Activated naive CD8-positive, alpha-beta T cell treated with anti-CD3 and anti-CD28 coated beads for 36 hours (primary cell): Measurements from ENCODE around the gene FOXN4. TPM values are rescaled to one million over a fixed set of nuclear protein-coding genes. Genes with fewer than 3 reads are reported as not detected.

ENCODE experiments used
- DNase-seq: peaks from one replicate; pipeline ENCODE4 v3.0.0; 2021
- H3K27ac Mint-ChIP-seq: one replicate; pipeline ENCODE4 v1.8.0; 2022; ENCODE audit warnings: mild to moderate bottlenecking, moderate library complexity, mixed read lengths
- H3K27me3 Mint-ChIP-seq: one replicate; pipeline ENCODE4 v1.8.0; 2022; ENCODE audit warnings: mild to moderate bottlenecking, mixed read lengths
- H3K36me3 Mint-ChIP-seq: one replicate; pipeline ENCODE4 v1.8.0; 2021; ENCODE audit warnings: mild to moderate bottlenecking, mixed read lengths
- H3K4me1 Mint-ChIP-seq: one replicate; pipeline ENCODE4 v1.8.0; 2021; ENCODE audit warnings: mixed read lengths
- H3K4me3 Mint-ChIP-seq: one replicate; pipeline ENCODE4 v1.8.0; 2022; ENCODE audit warnings: mild to moderate bottlenecking, moderate library complexity, mixed read lengths
- H3K9me3 Mint-ChIP-seq: one replicate; pipeline ENCODE4 v1.8.0; 2022; ENCODE audit warnings: mixed read lengths
- total RNA-seq, 2 experiments: library from RNA; stranded (reverse); gene quantifications; one replicate each; pipeline ENCODE4 v1.2.3, GENCODE V29; 2021

FOXN4 gene
- total RNA-seq, 2 experiments from 2014 or later = not detected

- Mint-ChIP-seq H3K4me1 (no peaks in the 10 kb centered on the region), H3K36me3 (no peaks in the 10 kb centered on the region), H3K27ac (no peak overlapping the region), H3K27me3 (peaks cover 50% of the 10 kb centered on the region), H3K4me3 (no peak overlapping the region), H3K9me3 (no peaks in the 10 kb centered on the region)
- DNase-seq = no peak
Measured at GRCh38 chr12:109292342-109292711, 16.8 kb downstream of the FOXN4 start.

- H3K9me3 Mint-ChIP-seq = no peaks in the 10 kb centered on the region
- H3K4me1 Mint-ChIP-seq = no peaks in the 10 kb centered on the region
- peaks cover 50% of the 10 kb centered on the region for H3K27me3 Mint-ChIP-seq
- no peaks in the 10 kb centered on the region for H3K36me3 Mint-ChIP-seq
- DNase-seq = peak; percentile 12
- H3K4me3 Mint-ChIP-seq = no peak overlapping the region
- no peak overlapping the region for H3K27ac Mint-ChIP-seq
Measured at GRCh38 chr12:109291521-109292341, 17.4 kb downstream of the FOXN4 start.

- Mint-ChIP-seq H3K9me3 (no peaks in the 10 kb centered on the region), H3K27ac (no peak overlapping the region), H3K27me3 (peaks cover 47% of the 10 kb centered on the region), H3K4me3 (no peak overlapping the region), H3K36me3 (no peaks in the 10 kb centered on the region), H3K4me1 (no peaks in the 10 kb centered on the region)
- no peak for DNase-seq
Measured at GRCh38 chr12:109291117-109291516, 18.0 kb downstream of the FOXN4 start.

- no peak for DNase-seq
- no peaks in the 10 kb centered on the region for H3K4me1 Mint-ChIP-seq
- H3K4me3 Mint-ChIP-seq = no peak overlapping the region
- no peaks in the 10 kb centered on the region for H3K9me3 Mint-ChIP-seq
- no peak overlapping the region for H3K27ac Mint-ChIP-seq
- H3K36me3 Mint-ChIP-seq = no peaks in the 10 kb centered on the region
- peaks cover 39% of the 10 kb centered on the region for H3K27me3 Mint-ChIP-seq
Measured at GRCh38 chr12:109290061-109290460, 19.0 kb downstream of the FOXN4 start.

GRCh38 chr12:109289551-109289950 lies 19.5 kb downstream of the FOXN4 start:
- H3K27me3 Mint-ChIP-seq = peaks cover 34% of the 10 kb centered on the region
- H3K36me3 Mint-ChIP-seq = no peaks in the 10 kb centered on the region
- no peak overlapping the region for H3K27ac Mint-ChIP-seq
- no peaks in the 10 kb centered on the region for H3K4me1 Mint-ChIP-seq
- no peak for DNase-seq
- no peak overlapping the region for H3K4me3 Mint-ChIP-seq
- H3K9me3 Mint-ChIP-seq = no peaks in the 10 kb centered on the region

- DNase-seq = no peak
- no peak overlapping the region for H3K27ac Mint-ChIP-seq
- H3K9me3 Mint-ChIP-seq = no peaks in the 10 kb centered on the region
- peaks cover 32% of the 10 kb centered on the region for H3K27me3 Mint-ChIP-seq
- no peak overlapping the region for H3K4me3 Mint-ChIP-seq
- no peaks in the 10 kb centered on the region for H3K4me1 Mint-ChIP-seq
- no peaks in the 10 kb centered on the region for H3K36me3 Mint-ChIP-seq
Measured at GRCh38 chr12:109289004-109289403, 20.1 kb downstream of the FOXN4 start.

- H3K4me3 Mint-ChIP-seq = no peak overlapping the region
- no peak overlapping the region for H3K27ac Mint-ChIP-seq
- H3K36me3 Mint-ChIP-seq = no peaks in the 10 kb centered on the region
- no peak for DNase-seq
- no peaks in the 10 kb centered on the region for H3K9me3 Mint-ChIP-seq
- H3K27me3 Mint-ChIP-seq = peaks cover 32% of the 10 kb centered on the region
- no peaks in the 10 kb centered on the region for H3K4me1 Mint-ChIP-seq
Measured at GRCh38 chr12:109288571-109288970, 20.5 kb downstream of the FOXN4 start.

GRCh38 chr12:109287811-109288469 lies 21.1 kb downstream of the FOXN4 start:
- Mint-ChIP-seq H3K4me3 (no peak overlapping the region), H3K4me1 (no peaks in the 10 kb centered on the region)

GRCh38 chr12:109287181-109287580 lies 21.9 kb downstream of the FOXN4 start:
- no peaks in the 10 kb centered on the region for H3K4me1 Mint-ChIP-seq
- H3K4me3 Mint-ChIP-seq = no peak overlapping the region
- peaks cover 21% of the 10 kb centered on the region for H3K27me3 Mint-ChIP-seq
- no peaks in the 10 kb centered on the region for H3K36me3 Mint-ChIP-seq
- no peak for DNase-seq
- H3K27ac Mint-ChIP-seq = no peak overlapping the region
- H3K9me3 Mint-ChIP-seq = no peaks in the 10 kb centered on the region

More at GRCh38 chr12:109287811-109288469, 21.1 kb downstream of the FOXN4 start:
- Mint-ChIP-seq H3K9me3 (no peaks in the 10 kb centered on the region), H3K27me3 (peaks cover 27% of the 10 kb centered on the region), H3K36me3 (no peaks in the 10 kb centered on the region), H3K27ac (no peak overlapping the region)
- no peak for DNase-seq

GRCh38 chr12:109286652-109287051 lies 22.4 kb downstream of the FOXN4 start:
- no peak for DNase-seq
- Mint-ChIP-seq H3K27me3 (peaks cover 19% of the 10 kb centered on the region), H3K27ac (no peak overlapping the region), H3K4me3 (no peak overlapping the region), H3K4me1 (no peaks in the 10 kb centered on the region), H3K9me3 (no peaks in the 10 kb centered on the region), H3K36me3 (no peaks in the 10 kb centered on the region)

GRCh38 chr12:109286252-109286651 lies 22.8 kb downstream of the FOXN4 start:
- no peaks in the 10 kb centered on the region for H3K4me1 Mint-ChIP-seq
- DNase-seq = no peak
- H3K36me3 Mint-ChIP-seq = no peaks in the 10 kb centered on the region
- H3K27ac Mint-ChIP-seq = no peak overlapping the region
- no peak overlapping the region for H3K4me3 Mint-ChIP-seq
- peaks cover 15% of the 10 kb centered on the region for H3K27me3 Mint-ChIP-seq
- no peaks in the 10 kb centered on the region for H3K9me3 Mint-ChIP-seq

GRCh38 chr12:109284392-109284791 lies 24.7 kb downstream of the FOXN4 start:
- H3K9me3 Mint-ChIP-seq = no peaks in the 10 kb centered on the region
- no peaks in the 10 kb centered on the region for H3K4me1 Mint-ChIP-seq

GRCh38 chr12:109281452-109281851 lies 27.6 kb downstream of the FOXN4 start:
- Mint-ChIP-seq H3K27me3 (no peaks in the 10 kb centered on the region), H3K9me3 (no peaks in the 10 kb centered on the region), H3K36me3 (no peaks in the 10 kb centered on the region), H3K27ac (no peak overlapping the region), H3K4me3 (no peak overlapping the region), H3K4me1 (no peaks in the 10 kb centered on the region)
- no peak for DNase-seq

More at GRCh38 chr12:109284392-109284791, 24.7 kb downstream of the FOXN4 start:
- no peak for DNase-seq
- Mint-ChIP-seq H3K4me3 (no peak overlapping the region), H3K27me3 (peaks cover 5% of the 10 kb centered on the region), H3K36me3 (no peaks in the 10 kb centered on the region), H3K27ac (no peak overlapping the region)

GRCh38 chr12:109279525-109279924 lies 29.6 kb downstream of the FOXN4 start:
- H3K27ac Mint-ChIP-seq = no peak overlapping the region
- no peaks in the 10 kb centered on the region for H3K36me3 Mint-ChIP-seq
- peaks cover 3% of the 10 kb centered on the region for H3K4me1 Mint-ChIP-seq
- H3K27me3 Mint-ChIP-seq = no peaks in the 10 kb centered on the region
- H3K9me3 Mint-ChIP-seq = no peaks in the 10 kb centered on the region
- H3K4me3 Mint-ChIP-seq = no peak overlapping the region
- no peak for DNase-seq

GRCh38 chr12:109278912-109279311 lies 30.2 kb downstream of the FOXN4 start:
- Mint-ChIP-seq H3K27ac (no peak overlapping the region), H3K36me3 (no peaks in the 10 kb centered on the region), H3K4me3 (no peak overlapping the region), H3K27me3 (no peaks in the 10 kb centered on the region), H3K4me1 (peaks cover 3% of the 10 kb centered on the region), H3K9me3 (no peaks in the 10 kb centered on the region)
- DNase-seq = no peak
